Measurements from ENCODE around the gene TCF12.

DNA sequence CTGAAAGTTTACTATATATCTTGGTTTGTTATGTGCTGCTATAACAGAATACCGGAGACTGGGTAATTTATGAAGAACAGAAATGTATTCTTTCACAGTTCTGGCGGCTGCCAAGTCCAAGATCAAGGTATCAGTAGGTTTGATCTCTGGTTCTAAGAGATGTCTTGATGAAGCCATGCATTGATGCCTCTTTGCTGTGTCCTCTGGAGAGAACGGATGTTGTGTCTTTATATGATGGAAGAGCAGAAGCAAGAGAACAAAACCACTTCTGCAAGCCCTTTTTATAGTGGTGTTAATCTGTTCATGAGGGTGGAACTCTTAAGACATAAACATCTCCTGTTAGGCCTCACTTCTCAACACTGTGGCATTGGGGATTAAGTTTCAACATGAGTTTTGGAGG lies 62.7 kb downstream of the TCF12 start:
- TF ChIP-seq CTCF (IDR thresholded peaks at IDR 0.05): no peak
- no peak for TF ChIP-seq POLR2A (IDR thresholded peaks at IDR 0.05)
